Amniotic epithelial cell (primary cell): ENCODE measurements around the gene SETDB1.

Source experiments
- DNase-seq: peaks from one replicate; pipeline ENCODE4 v3.0.0-alpha.2; 2010; ENCODE audit warnings: low read depth

SETDB1 gene

DNA sequence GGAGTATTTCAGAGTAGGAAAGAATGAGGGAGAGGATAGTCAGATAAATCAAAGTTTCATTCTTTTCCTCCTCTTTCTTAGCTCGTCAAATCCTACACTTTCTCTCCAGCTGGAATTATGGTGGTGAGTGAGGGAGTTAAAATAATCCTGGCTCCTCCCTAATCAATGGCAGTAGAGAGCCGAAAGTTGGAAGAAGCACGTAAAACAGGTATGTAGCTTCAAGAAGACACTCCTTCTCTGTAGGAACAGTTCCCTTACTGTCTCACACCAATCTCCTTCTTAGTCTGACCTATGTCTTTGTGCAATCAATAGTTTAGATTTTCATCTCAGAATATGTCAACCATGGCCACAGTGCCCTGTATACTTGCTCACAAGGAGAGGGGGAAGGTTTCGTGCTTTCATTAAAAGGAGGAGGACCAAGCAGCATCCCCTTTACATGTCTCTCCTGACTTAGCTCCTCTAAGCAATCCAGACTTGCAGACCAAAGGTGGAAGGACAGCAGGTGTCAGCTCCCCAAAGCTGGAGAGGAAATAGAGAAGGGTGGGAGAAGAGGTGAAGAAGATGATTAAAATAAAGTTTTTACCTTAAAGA, 79.7 kb downstream of the SETDB1 start:
- no peak for DNase-seq

DNA sequence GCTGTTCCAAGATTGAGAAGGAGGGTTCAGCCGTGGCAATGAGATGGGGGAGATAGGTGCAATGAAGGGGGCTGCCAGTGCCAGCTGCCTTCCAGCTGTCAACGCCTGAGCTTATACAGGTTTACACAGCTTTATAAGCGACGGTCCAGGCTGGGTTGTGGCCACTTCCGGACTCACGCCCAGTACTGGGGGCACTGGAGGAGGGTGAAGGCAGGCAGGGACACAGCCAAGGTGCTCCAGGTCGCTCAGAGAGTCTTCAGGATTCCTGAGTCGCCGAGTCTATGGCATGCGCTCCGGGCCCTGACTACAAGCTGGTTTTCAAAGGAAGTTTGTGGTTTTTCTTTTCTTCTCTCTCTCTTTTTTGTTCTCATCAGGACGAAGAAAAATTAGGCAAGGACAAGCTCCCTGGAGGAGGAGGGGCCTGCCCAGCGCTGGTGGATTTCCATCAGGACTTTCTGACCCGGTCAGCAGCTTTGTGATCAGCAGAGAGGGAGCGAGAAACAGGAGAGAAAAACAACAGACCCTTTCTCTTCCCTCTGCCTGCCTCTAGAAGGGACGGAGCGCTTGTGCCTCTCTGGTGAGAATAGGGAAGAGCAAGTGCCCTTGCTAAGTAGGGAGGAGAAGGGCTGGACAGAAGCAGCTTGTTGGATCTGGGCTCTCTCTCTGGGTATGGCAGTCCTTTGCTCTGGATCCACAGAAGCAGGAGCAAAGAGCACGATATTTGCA, 80.3 kb downstream of the SETDB1 start, which contains the start of gene MINDY1:
TSS of gene MINDY1 (minus strand) at position 576 of the 726 bp plus-strand sequence. CDS start 4,285 bp downstream, outside the sequence.
- peak; percentile 88 for DNase-seq

DNA sequence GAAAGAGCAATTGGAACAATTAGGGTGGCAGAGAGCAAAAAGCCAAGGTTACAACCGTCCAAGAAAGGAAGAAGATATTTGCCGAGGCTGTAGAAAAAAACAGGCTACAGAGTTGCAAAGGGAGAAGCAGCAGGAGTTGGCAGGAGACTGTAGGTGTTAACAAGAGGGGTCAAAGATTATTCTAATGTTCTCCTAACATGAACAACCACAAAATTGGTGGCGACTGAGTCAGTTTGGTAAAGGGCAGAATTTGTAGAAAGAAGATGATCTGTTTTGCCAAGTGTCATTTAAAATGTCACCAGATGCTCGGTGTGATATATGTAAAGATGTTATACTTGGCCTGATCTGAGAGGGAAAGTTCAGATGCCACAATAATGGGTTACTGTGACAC, 81.7 kb downstream of the SETDB1 start:
- DNase-seq, result no peak

DNA sequence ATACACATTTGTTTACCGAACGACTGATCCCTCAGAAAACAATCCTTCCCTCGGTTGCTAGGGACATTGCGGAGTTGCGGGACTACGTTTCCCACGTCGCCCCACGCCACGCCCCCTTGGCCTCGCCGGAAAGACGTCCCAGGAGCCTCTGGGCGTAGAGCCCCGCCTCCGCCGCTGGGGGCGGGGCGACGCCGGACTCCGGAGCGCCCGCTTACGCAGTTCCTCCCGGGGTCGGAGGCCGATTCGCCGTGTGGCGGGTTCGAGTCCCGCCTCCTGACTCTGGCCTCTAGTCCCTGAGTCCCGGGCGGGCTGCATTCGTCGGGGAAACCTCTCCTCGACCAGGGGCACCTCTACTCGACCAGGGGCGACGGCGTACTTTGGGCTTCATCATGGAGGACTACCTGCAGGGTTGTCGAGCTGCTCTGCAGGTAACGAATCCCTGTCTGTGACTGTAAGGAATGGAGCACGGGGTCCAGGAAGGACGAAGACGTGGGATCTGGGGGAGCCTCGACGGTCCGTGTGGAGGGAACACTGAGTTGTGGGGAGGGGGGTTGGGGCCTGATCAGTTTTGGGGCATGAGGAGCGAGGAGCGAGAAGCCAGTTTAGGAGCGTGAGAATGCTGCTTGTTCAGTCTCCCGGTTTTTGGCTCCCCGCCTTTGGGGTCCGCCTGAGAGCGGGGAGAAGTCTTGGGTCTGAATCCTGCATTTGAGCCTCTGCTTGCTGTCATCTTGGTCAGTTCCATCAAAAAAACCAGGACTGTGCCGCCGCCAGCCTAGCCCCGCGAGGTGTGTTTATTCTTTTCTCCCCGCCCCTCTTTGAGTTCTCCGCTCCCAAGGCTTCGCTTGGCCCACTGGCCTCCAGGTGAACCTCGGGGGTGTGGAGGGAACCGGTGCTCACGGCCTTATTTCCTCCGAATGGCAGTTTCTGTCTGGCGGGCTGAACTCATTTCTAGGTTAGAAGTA, 82.4 kb downstream of the SETDB1 start, which contains the start of gene PRUNE1:
TSS of gene PRUNE1 (plus strand) at position 206 of the 962 bp plus-strand sequence. CDS start at position 390, 184 bp downstream.
- peak; percentile 92 for DNase-seq

DNA sequence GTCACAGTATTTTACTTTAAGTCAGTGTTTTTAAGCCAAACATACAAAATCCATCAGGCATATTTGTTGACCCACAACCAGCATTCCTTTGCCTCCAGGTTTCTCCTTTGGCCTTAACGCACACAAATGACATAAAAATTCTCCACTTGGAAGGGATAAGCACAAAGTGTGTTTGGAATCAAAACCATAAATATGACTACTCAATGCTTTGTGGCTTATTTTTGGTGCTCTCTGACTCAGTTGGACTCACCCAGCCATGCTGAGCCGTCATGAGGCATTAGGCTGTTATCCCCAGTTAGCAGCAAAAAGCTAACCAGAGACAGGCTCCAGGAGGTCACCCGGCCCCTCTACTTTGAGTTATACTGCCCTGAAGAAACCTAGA, 83.0 kb downstream of the SETDB1 start:
- DNase-seq, result peak; percentile 60

DNA sequence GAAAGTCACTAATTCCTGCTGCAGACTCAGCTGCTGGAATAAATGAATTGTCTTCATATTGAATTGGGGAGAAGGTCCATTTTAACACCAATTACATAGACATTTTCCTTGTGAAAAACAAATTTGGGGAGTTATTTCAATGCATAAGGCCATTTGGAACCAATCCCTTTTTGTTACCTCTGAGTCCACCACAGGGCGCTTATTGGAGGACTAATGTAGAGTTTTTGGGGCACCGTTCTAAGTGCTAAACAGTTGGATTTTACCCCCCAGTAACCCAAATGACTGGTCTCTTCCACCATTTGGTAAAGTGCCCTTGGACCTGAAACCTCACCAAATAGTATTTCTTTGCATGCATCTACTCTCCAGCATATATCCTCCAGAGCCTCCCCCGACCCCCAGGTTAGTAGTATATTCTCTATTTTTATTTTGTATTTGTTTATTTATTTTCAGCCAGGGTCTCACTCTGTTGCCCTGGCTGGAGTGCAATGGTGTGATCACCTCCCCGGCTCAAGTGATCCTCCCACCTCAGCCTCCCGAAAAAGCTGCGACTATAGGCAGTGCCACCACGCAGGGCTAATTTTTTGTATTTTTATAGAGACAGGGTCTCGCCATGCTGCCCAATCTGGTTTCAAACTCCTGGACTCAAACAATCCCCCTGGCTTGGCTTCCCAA, 83.6 kb downstream of the SETDB1 start:
- DNase-seq, result no peak

DNA sequence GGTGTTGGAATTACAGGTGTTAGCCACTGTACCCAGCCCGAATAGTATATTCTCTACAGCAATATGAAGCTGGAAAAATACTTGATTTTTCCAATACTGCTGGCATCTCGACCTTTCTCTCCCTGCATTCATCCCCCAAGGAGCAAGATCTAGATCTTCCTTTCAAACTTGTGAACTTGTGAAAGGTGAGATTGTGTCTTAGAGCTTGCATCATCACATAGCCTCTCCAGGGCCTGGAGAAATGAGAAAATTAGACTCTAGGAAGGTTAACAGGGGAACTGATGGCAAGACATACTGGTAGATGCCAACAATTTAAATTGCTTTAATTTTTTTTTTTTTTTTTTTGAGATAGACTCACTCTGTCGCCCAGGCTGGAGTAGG, 84.2 kb downstream of the SETDB1 start:
- no peak for DNase-seq

DNA sequence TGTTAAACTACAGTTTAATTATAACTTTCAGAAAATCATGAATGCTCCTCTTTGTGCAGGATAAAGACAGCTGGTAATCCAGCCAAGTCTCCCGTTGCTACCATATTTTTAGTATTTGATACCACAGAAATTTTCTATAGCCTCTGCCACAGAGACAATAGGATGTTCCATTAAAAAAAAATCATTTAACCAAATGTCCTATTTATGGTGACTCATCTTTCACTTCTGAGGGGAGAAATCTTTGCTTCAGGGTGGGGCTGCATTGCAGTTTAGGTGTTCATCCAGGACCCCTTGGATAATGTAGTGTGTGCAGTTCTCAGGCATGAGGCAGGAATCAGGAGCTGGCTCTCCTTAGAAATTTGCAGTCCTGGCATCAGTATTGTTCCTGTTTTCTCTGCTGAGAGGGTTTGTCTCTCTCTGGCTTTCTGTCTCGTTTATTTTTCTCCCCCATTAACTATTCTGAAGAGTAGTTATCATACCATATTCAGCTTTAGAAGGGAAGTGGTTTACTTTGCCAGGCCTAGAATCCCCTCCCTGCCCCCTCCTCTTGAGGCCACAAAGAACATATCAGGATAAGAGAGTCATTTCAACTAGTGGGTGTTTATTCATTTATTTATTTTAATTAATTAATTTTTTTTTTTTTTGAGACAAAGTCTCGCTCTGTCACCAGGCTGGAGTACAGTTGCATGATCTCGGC, 85.1 kb downstream of the SETDB1 start:
- DNase-seq, result no peak

DNA sequence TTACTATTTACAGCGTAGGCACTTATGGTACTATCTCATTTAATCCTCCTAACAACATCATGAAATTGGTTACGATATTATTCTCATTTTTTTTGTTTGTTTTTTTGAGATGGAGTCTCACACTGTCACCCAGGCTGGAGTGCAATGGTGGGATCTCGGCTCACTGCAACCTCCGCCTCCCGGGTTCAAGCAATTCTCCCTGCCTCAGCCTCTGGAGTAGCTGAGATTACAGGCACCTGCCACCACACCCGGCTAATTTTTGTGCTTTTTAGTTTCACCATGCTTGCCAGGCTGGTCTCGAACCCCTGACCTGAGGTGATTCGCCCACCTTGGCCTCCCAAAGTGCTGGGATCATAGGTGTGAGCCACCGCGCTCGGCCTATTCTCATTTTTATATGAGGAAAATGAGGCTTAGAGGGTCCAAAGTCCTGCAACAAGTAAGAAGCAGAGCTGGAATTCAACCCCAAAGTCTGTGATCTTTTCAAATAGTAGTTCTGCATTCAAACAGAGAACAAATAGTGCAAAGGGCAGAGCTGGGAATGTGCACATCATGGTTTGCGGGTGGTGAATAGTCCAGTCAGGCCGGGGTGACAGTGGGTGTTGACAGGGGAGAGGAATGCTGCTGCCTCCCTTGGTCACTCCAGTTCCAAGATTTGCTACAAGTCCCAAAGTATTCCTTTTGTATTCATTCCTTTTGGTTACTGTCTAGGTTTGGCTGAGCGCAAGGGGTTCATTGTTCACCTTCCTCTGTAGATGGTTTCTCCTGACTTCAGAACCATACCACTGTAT, 86.7 kb downstream of the SETDB1 start:
- no peak for DNase-seq

DNA sequence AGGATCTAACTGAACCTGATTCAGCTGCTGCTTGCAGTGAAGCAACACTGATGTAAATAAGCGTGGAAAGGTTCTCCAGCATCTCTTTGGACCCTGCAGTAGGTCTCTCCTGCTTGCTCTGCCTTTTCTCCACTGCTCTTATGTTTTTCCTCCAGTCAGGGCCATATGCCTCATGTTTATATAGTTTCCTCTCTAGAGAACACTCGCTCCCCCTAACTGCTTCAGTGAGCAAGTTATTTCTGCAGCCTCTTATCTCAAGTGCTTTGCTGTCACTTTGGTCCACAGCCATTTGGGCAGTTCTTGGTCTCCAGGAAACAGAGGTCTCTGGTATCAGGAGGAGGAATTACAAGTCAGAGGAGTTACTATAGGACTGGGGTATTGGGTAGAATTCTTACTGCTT, 87.4 kb downstream of the SETDB1 start:
- DNase-seq, result no peak
